Measurements from ENCODE around the gene DTX2.
A peak's percentile ranks its signal among the peaks of the same experiment; 100 is the strongest.
"Not testable (repeated sequence)": the region's sequence is repeated elsewhere in the genome, so short reads cannot be mapped to it uniquely, and the experiment has no call there.

Gene DTX2

GRCh38 chr7:76461464-76462101, at the start of gene DTX2:
Gene DTX2 (plus strand): TSS chr7:76461709. CDS start chr7:76480510, 18,801 bp downstream.
- not testable (repeated sequence) for DNase-seq

GRCh38 chr7:76412249-76412648, 49.3 kb upstream of the DTX2 start:
- DNase-seq = no peak

GRCh38 chr7:76417654-76418310, 43.7 kb upstream of the DTX2 start:
- DNase-seq = not testable (repeated sequence)

GRCh38 chr7:76421097-76421496, 40.4 kb upstream of the DTX2 start:
- DNase-seq = not testable (repeated sequence)

- DNase-seq = no peak
Observed at GRCh38 chr7:76423666-76424412, 37.7 kb upstream of the DTX2 start.

GRCh38 chr7:76424413-76425111, 36.9 kb upstream of the DTX2 start, which contains the start of gene ZP3:
Gene ZP3 (plus strand): TSS chr7:76424950. CDS start chr7:76424965, 15 bp downstream.
- DNase-seq = no peak

- DNase-seq = no peak
Observed at GRCh38 chr7:76425156-76425555, 36.4 kb upstream of the DTX2 start.

- not testable (repeated sequence) for DNase-seq
Observed at GRCh38 chr7:76425558-76425957, 36.0 kb upstream of the DTX2 start.

- no peak for DNase-seq
Observed at GRCh38 chr7:76426246-76426645, 35.3 kb upstream of the DTX2 start.

- no peak for DNase-seq
Observed at GRCh38 chr7:76427635-76428034, 33.9 kb upstream of the DTX2 start.

- DNase-seq = no peak
Observed at GRCh38 chr7:76428149-76428823, 33.2 kb upstream of the DTX2 start.

GRCh38 chr7:76428868-76429805, 32.4 kb upstream of the DTX2 start:
- DNase-seq = no peak

- no peak for DNase-seq
Observed at GRCh38 chr7:76430211-76430610, 31.3 kb upstream of the DTX2 start.

- no peak for DNase-seq
Observed at GRCh38 chr7:76430836-76431235, 30.7 kb upstream of the DTX2 start.

GRCh38 chr7:76437873-76438272, 23.6 kb upstream of the DTX2 start:
- peak; percentile 67 for DNase-seq

- DNase-seq = not testable (repeated sequence)
Observed at GRCh38 chr7:76439120-76439888, 22.2 kb upstream of the DTX2 start.

GRCh38 chr7:76440404-76440803, 21.1 kb upstream of the DTX2 start:
- not testable (repeated sequence) for DNase-seq

- not testable (repeated sequence) for DNase-seq
Observed at GRCh38 chr7:76441792-76442191, 19.7 kb upstream of the DTX2 start.

GRCh38 chr7:76442664-76443446, 18.7 kb upstream of the DTX2 start:
- not testable (repeated sequence) for DNase-seq

- not testable (repeated sequence) for DNase-seq
Observed at GRCh38 chr7:76443846-76444245, 17.7 kb upstream of the DTX2 start.

Data from NCI-H2081 treated with DMSO at 0.1 percent for 48 hours (cell line).